NK-92 (cell line): ENCODE data around the gene GMPS.
"Not testable (repeated sequence)": the region's sequence is repeated elsewhere in the genome, so short reads cannot be mapped to it uniquely, and the experiment has no call there.

Experiments used
- DNase-seq: peaks from one replicate; lab custom pipeline; 2025; ENCODE audit not compliant: unreplicated experiment; lab: John Stamatoyannopoulos, UW

GMPS gene

GRCh38 chr3:155871746-155872158, 1.3 kb downstream of the GMPS start:
- no peak for DNase-seq

- DNase-seq, result no peak
Measured at GRCh38 chr3:155872904-155873646, 2.6 kb downstream of the GMPS start.

GRCh38 chr3:155876037-155876436, 5.6 kb downstream of the GMPS start:
- no peak for DNase-seq

DNA sequence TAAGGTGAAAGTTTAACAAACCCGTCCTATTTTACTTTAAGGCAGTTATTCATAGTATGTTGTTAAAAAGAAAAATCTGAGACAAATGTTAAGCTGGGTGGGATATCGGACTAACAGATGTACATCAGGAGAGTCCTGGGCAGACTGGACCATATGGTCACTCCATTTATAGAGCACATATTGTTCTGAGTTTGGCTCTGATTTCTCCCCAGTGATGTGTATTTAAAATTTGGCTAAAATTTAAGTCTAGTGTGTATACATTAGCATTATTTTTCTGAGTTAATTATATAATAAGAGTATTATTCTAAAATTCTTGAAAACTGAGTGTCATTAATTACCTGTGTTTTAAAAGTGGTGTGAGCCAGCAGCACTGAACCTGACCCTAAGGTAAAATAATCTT, 6.1 kb downstream of the GMPS start:
- DNase-seq, result no peak

DNA sequence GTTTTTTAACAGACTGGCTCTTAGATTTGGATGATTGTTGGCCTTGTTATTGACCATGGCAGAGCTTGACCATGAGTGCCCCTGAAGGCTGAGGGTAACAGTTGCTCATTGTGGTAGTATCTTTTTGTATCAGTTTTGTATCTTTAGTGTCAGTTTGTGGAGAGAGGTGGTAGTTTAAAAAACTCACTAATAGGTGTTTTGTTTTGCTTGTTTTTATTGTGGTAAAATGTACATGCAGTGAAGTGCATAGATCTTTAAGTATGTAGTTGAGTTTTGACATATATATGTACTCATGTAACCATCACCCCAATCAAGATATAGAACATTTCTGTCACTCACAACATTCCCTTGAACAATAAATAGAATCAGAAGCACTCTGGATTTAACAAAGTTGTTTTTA, 9.8 kb downstream of the GMPS start:
- no peak for DNase-seq

DNA sequence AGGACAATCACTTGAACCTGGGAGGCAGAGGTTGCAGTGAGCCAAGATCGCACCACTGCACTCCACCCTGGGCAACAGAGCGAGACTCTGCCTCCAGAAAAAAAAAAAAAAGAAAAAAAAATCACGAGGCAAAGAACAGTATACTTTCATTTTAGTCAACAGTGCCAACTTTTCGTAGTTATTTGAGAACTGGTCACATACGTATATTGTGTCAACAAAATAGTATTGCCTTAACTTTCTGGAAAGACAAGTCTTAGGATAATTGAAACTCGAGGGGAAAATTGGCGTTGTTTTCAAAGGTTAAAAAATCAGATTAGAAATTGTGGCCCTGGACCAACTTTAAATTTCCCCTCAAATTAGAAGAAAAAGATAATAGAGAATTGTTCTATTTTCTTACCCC, 13.8 kb downstream of the GMPS start:
- DNase-seq, result no peak

DNA sequence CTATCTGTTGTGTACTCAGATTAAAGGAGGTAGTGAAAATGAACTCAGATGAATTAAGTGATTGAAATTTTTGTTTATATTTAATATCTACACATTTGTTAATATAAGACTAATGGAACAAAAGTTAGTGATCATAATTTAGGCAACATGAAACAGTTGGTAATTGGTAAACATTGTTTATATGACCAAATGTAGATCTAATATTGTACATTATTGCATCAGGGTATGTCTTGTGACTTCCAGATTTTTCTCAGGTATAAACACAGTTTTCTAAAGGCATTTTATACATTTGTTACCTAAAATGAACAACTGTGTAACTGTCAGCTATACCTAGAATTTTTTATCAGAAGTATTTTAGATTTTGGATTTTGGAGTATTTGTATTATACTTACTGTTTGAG, 14.8 kb downstream of the GMPS start:
- no peak for DNase-seq

GRCh38 chr3:155886348-155886747, 15.9 kb downstream of the GMPS start:
- not testable (repeated sequence) for DNase-seq

DNA sequence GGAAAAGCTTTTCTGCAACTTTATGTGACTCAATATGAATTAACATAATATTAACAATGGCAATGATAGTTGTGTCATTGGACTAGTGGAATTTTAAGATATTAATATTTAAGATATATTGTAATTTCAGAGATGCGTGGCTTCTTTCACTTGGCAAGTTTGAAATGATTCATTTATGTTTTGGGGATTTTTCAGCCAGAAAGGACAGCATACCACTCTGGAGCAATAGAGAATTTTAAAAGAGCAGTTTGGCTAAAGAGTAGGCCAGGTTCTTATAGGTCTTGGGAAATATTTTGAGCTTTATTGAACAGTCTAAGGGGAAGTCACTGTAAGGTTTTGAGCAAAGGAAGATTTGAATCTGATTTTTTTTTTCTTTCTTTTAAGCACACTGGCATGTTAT, 16.5 kb downstream of the GMPS start:
- no peak for DNase-seq

GRCh38 chr3:155889212-155889611, 18.8 kb downstream of the GMPS start:
- no peak for DNase-seq

- no peak for DNase-seq
Measured at GRCh38 chr3:155889952-155890351, 19.5 kb downstream of the GMPS start.

GRCh38 chr3:155890671-155891190, 20.3 kb downstream of the GMPS start:
- no peak for DNase-seq

DNA sequence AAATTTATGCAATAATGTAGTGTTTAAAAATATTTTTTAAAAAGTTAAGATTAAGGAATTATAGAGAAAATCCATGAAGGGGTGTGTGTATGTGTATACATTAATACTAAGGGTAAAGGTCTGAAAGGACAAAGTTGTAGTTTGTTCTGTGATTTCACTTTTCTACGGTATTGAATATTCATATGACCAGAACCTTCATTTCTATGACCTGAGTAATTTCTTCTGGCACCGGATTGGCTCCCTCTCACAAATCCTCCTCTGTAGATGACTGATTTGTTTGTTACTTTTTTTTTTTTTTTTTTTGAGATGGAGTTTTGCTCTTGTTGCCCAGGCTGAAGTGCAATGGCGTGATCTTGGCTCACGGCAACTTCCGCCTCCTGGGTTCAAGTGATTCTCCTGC, 20.9 kb downstream of the GMPS start:
- DNase-seq, result no peak

GRCh38 chr3:155895379-155895900, 25.0 kb downstream of the GMPS start:
- DNase-seq, result no peak

DNA sequence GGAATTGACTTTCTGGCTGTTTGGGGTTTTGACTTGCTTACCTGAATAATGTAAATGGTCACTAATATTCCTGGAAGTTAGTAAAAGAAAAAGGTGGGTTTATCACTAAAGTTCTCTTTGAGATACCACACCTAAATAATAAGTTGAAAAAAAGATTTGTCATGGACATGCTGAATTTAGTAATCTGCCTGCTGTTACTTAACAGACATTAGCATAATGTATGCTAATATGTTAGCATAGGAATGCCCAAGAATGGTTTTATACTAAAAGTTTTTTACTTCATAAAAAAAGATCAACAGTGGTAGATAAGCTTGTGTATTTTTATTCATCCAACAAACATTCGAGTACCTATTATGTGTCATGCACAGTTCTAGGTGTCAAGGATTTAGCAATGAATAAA, 36.5 kb downstream of the GMPS start:
- DNase-seq, result no peak

DNA sequence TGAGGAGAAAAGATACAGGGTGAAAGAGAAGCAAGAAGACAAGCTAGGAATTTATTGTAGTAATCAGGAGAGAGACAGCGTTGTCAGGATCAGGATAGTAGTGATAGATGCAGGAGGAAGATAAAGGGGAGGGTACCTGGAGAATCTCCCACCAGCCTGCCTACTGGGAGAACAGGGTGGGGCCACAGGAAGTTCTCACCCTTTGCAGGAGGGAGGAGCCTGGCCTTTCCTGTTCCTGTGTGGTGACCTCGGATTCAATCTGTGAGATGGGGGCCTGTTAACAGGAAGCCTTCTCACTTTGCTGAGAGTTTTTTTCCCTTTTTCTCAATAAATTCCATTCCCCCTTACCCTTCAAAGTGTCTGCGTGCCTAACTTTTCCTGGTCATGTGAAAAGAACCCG, 37.6 kb downstream of the GMPS start:
- DNase-seq, result no peak

- DNase-seq, result no peak
Measured at GRCh38 chr3:155908605-155909004, 38.2 kb downstream of the GMPS start.

DNA sequence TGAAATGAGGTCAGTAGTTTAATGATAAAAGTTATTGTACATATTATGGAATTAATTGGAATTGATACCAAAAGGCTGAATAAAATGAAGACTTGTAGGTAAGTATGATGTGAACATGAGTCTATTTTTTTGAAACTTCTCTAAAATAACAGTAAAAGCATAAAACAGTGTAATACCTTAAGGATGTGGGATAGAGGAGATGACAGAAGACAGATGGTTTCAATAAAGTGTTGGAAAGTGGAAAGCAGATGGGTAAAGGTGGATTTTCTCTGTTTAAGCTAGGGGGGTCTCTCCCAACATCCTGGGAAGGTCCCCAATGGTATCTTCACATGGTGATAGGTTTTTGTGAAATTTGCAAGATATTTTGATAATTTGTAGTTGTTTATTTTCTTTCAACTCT, 41.6 kb downstream of the GMPS start:
- DNase-seq, result no peak

DNA sequence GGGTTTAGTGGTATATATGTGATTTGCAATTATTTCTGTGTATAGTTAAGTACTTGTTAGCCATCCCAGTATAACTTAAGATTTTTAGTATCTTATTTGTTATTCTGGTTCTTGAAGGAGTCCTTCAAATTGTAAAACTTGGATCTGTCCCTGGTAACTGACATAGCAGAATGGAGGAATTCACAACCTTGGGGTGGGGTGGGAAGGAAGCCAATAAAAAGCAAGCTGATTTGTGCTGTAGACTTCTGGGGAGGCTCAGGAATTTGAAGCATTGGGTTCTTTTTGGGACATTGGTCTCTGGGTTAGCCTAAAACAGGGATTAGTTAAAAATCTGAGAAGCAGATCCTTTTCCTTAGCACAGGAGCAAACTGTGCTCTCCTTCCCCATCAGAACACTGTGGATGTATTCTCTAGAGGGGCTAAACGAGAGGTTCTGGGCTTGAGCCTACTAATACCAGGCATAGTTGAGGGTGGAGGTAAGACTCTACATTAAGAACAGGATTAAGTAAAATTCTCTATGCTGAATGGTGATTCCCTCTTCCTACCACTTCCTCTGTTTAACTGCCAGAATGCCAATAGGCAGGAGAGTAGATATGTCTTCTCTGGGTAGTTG, 42.2 kb downstream of the GMPS start:
- no peak for DNase-seq

DNA sequence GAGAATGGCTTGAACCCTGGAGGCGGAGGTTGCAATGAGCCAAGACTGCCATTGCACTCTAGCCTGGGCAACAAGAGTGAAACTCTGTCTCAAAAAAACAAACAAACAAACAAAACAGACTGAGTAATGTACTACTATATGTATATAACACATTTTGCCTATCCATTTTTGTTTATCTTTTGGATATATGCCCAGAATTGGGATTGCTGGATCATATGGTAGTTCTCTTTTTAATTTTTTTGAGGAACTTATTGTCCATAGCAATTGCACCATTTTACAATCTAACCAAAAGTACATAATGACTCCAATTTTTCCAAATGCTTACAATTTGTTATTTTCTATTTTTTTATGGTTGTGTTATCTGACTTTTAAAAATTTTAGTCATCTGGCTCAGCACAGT, 47.3 kb downstream of the GMPS start:
- DNase-seq, result no peak

- DNase-seq, result no peak
Measured at GRCh38 chr3:155919728-155920127, 49.3 kb downstream of the GMPS start.

- DNase-seq, result no peak
Measured at GRCh38 chr3:155921486-155921885, 51.0 kb downstream of the GMPS start.
